ENCODE results near the gene GUCY1A2. TPM values are rescaled to one million over a fixed set of nuclear protein-coding genes. Genes with fewer than 3 reads are reported as not detected.

GUCY1A2 gene
- total and polyA plus RNA-seq, 7 donors: 0.57 to 18.5 (median 9.4) TPM

DNA sequence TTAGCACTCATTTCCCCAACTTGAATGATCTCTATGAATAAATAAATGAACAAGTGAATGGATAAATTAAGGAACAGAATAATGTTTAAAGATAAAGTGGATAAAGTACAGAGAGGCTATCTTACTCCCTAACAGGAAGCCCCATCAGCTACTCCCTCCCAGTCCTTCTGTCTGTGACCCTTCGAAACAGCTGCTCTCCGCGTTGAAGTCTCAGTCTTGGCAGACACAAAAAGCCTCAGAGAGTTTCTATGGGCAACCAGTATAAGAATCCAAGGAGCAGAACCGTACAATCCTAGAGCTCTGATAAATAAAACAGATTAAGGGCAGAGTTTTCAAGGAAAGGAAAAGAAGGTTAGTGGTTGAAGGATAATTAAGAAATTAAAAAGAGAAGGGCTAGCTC is 35.0 kb downstream of the GUCY1A2 start:
- H3K27me3 ChIP-seq (ENCODE audit: insufficient read depth in 3 of 3, low read length in 2 of 3): no peaks in the 10 kb centered on the region
- no peak for DNase-seq
- no peak overlapping the region for H3K27ac ChIP-seq
- no peaks in the 10 kb centered on the region for H3K36me3 ChIP-seq (ENCODE audit: insufficient read depth in 1 of 2, low read depth in 1 of 2)
- no peak overlapping the region for H3K4me3 ChIP-seq
- H3K4me1 ChIP-seq: no peaks in the 10 kb centered on the region
- intact Hi-C loops (cut with DNase I): no loop called here
- WGBS, 3 donors: 15 to 31% (median 17%) methylated on average over 4 of the region's 4 CpGs
- no peaks in the 10 kb centered on the region for H3K9me3 ChIP-seq
- ATAC-seq: no peak
- TF ChIP-seq, protein P1, sequence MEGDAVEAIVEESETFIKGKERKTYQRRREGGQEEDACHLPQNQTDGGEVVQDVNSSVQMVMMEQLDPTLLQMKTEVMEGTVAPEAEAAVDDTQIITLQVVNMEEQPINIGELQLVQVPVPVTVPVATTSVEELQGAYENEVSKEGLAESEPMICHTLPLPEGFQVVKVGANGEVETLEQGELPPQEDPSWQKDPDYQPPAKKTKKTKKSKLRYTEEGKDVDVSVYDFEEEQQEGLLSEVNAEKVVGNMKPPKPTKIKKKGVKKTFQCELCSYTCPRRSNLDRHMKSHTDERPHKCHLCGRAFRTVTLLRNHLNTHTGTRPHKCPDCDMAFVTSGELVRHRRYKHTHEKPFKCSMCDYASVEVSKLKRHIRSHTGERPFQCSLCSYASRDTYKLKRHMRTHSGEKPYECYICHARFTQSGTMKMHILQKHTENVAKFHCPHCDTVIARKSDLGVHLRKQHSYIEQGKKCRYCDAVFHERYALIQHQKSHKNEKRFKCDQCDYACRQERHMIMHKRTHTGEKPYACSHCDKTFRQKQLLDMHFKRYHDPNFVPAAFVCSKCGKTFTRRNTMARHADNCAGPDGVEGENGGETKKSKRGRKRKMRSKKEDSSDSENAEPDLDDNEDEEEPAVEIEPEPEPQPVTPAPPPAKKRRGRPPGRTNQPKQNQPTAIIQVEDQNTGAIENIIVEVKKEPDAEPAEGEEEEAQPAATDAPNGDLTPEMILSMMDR (IDR thresholded peaks at IDR 0.05): no peak

DNA sequence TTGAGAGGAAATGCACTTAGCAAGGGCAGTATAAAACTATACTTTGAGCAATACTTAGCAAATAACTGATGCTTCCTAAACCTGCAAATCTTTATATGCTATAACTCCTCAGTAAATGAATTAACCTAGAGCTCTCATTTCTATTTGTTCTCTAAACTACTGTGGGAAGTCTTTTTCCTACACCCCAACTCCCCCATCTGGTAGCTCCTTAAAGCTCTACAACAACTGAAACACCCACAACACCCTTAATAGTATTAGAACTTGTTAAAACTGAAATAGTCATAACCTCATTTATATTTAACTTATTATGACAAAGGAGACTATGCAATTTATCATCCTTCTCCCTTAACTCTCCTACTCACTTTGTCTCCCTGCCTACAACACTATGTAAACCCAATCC is 43.4 kb downstream of the GUCY1A2 start:
- H3K36me3 ChIP-seq (ENCODE audit: insufficient read depth in 1 of 2, low read depth in 1 of 2): no peaks in the 10 kb centered on the region
- no peak for ATAC-seq
- TF ChIP-seq, protein P1 (IDR thresholded peaks at IDR 0.05): no peak
- no peak overlapping the region for H3K4me3 ChIP-seq
- no peaks in the 10 kb centered on the region for H3K27me3 ChIP-seq (ENCODE audit: insufficient read depth in 3 of 3, low read length in 2 of 3)
- intact Hi-C loops (cut with DNase I): no loop called here
- no peak for DNase-seq
- no peaks in the 10 kb centered on the region for H3K9me3 ChIP-seq
- no peak overlapping the region for H3K27ac ChIP-seq
- H3K4me1 ChIP-seq: no peaks in the 10 kb centered on the region

DNA sequence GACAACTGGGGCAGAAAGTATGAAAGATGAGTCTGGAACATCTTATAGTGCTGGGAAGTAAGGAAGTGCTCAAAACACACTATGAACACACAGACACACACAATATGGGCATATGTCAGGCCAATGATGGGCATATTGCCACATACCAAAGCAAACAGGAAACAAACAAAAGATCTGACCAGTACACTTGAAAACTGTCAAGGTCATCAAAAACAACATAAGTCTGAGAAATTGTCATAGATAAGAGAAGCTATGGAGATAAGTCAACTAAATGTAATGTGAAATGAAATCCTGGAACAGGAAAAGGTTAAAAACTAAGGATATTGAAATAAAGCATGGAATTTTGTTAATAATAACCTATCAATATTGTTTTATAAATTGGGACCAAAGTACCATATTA is 46.4 kb downstream of the GUCY1A2 start:
- H3K9me3 ChIP-seq: no peaks in the 10 kb centered on the region

GRCh38 chr11:106969644-106970355 is 48.5 kb downstream of the GUCY1A2 start:
- Histone ChIP-seq H3K4me1 (no peaks in the 10 kb centered on the region), H3K4me3 (no peak overlapping the region), H3K36me3 (ENCODE audit: insufficient read depth in 1 of 2, low read depth in 1 of 2) (no peaks in the 10 kb centered on the region), H3K9me3 (no peaks in the 10 kb centered on the region), H3K27ac (no peak overlapping the region), H3K27me3 (ENCODE audit: insufficient read depth in 3 of 3, low read length in 2 of 3) (no peaks in the 10 kb centered on the region)
- TF ChIP-seq, protein P1 (IDR thresholded peaks at IDR 0.05): no peak
- DNase-seq (no peak), ATAC-seq (no peak)
- intact Hi-C loops (cut with DNase I): no loop called here
- 67 to 78% (median 75%) methylated on average over 1 of the region's 1 CpG for WGBS, 3 donors

More for the DNA sequence above, 46.4 kb downstream of the GUCY1A2 start:
- Histone ChIP-seq H3K27me3 (ENCODE audit: insufficient read depth in 3 of 3, low read length in 2 of 3) (no peaks in the 10 kb centered on the region), H3K27ac (no peak overlapping the region), H3K4me1 (no peaks in the 10 kb centered on the region), H3K4me3 (no peak overlapping the region), H3K36me3 (ENCODE audit: insufficient read depth in 1 of 2, low read depth in 1 of 2) (no peaks in the 10 kb centered on the region)
- TF ChIP-seq, protein P1 (IDR thresholded peaks at IDR 0.05): no peak
- intact Hi-C loops (cut with DNase I): no loop called here
- DNase-seq (no peak), ATAC-seq (no peak)

- H3K27ac ChIP-seq: no peak overlapping the region
- no peaks in the 10 kb centered on the region for H3K27me3 ChIP-seq (ENCODE audit: insufficient read depth in 3 of 3, low read length in 2 of 3)
- ATAC-seq (no peak), DNase-seq (no peak)
- WGBS, 3 donors: 81 to 95% (median 86%) methylated on average over 2 of the region's 2 CpGs
- no peaks in the 10 kb centered on the region for H3K4me1 ChIP-seq
- intact Hi-C loops (cut with DNase I): no loop called here
- H3K4me3 ChIP-seq: no peak overlapping the region
- TF ChIP-seq, protein P1 (IDR thresholded peaks at IDR 0.05): no peak
- H3K36me3 ChIP-seq (ENCODE audit: insufficient read depth in 1 of 2, low read depth in 1 of 2): no peaks in the 10 kb centered on the region
- no peaks in the 10 kb centered on the region for H3K9me3 ChIP-seq
Measured at GRCh38 chr11:106962995-106963394, 55.3 kb downstream of the GUCY1A2 start.

Measured in psoas muscle (tissue), 8 donors.